NOMO-1 (cell line): ENCODE results near the gene ACSM6.
"Not testable (repeated sequence)": the region's sequence is repeated elsewhere in the genome, so short reads cannot be mapped to it uniquely, and the experiment has no call there.

Source experiments
- DNase-seq, 2 experiments: peaks; one replicate each; lab custom pipeline; 2025; ENCODE audit not compliant: unreplicated experiment in 2 of 2; lab: John Stamatoyannopoulos, UW

ACSM6 gene

DNA sequence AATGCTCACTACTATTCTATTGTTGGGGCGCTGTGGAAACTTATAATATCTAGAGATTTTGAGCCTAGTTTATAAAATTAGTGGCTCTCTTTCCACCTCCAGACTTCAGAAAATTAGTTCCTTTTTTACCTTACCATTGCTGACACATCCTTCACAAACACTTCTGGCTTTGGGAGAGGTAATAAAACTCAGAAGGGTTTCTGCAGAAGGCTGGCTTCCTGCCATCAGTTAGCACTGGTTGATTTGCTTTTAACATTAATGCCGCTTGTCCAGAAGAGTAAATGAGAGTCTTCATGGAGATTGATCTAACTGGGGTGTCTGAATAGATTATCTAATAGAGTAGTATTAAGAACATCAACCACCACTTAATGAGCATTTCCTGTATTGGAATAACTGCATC is 20.3 kb downstream of the ACSM6 start:
- DNase-seq, result no peak

DNA sequence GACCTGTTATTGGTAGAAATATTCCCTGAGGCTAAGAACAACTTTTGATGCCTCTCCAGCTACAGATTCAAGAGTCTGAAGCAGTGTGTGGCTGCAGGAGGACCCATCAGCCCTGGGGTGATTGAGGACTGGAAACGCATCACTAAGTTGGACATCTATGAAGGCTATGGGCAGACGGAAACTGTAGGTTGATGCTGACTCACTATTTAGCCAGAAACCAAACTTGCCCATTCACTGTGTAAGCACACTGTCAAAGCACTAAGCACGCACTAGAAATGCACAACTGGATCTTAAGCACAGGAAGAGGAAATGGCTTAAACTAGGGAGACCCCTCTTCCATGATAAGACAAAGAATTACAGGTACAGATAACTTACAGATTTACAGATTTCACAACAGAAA is 20.8 kb downstream of the ACSM6 start:
- DNase-seq, result no peak

- DNase-seq, result no peak
These were observed 23.4 kb downstream of the ACSM6 start for GRCh38 chr10:95217476-95217875.

GRCh38 chr10:95220539-95220938 is 26.5 kb downstream of the ACSM6 start:
- DNase-seq, result no peak

DNA sequence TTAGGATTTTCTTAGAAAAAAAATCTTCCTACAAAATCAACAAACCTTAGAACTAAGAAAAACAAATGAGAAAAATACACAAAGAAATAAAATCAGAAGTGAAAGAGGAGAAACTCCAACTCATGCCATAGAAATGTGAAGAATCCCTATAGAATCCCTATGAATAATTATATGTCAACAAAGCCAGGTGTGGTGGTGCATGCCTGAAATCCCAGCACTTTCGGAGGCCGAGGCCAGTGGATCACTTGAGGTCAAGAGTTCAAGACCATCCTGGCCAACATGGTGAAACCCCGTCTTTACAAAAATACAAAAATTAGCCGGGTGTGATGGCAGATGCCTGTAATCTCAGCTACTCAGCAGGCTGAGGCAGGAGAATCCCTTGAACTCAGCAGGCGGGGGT is 27.1 kb downstream of the ACSM6 start:
- DNase-seq, result no peak

DNA sequence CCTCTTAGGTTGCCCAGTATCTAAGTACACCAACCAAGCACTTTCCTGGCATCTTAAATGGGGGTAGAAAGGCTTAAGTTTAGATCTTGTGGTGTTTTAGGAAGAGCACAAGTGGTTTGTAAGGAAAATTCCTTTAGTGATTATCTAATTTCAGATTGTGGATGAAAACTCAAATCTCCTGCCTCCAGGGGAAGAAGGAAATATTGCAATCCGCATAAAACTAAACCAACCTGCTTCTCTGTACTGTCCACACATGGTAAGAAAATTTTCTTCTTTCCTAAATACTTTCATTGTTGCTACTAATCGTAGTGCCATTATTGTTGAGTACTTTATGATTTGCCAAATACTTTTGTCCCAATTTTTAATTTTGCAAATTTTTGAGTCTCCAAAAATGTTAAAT is 31.1 kb downstream of the ACSM6 start:
- DNase-seq, result no peak

DNA sequence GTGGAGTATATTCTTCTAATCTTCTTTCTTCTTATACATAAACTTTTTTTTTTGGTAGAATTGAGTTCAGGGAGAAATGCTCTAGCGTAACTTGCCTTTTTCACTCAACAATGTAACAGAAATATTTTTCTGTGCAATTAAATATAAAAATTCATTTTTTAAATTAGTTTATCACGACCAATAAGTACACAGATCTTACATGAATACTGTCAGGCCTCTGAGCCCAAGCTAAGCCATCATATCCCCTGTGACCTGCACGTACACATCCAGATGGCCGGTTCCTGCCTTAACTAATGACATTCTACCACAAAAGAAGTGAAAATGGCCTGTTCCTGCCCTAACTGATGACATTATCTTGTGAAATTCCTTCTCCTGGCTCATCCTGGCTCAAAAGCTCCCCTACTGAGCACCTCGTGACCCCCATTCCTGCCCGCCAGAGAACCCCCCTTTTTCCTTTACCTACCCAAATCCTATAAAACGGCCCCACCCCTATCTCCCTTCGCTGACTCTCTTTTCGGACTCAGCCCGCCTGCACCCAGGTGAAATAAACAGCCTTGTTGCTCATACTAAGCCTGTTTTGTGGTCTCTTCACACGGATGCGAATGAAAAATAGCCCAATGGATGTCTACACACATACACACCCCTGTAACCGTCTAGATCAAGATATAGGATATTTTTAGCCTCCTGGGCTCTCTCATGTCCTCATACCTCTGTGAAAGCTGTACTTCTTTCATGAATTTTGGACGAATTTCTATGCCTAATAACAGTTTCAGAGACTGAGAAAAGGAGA is 35.1 kb downstream of the ACSM6 start:
- DNase-seq, result not testable (repeated sequence)

- no peak for DNase-seq
These were observed 35.9 kb downstream of the ACSM6 start for GRCh38 chr10:95229724-95230627.

- DNase-seq, result not testable (repeated sequence)
These were observed 36.9 kb downstream of the ACSM6 start for GRCh38 chr10:95230677-95231586.

- DNase-seq, result no peak
These were observed 39.5 kb downstream of the ACSM6 start for GRCh38 chr10:95233377-95234034.

DNA sequence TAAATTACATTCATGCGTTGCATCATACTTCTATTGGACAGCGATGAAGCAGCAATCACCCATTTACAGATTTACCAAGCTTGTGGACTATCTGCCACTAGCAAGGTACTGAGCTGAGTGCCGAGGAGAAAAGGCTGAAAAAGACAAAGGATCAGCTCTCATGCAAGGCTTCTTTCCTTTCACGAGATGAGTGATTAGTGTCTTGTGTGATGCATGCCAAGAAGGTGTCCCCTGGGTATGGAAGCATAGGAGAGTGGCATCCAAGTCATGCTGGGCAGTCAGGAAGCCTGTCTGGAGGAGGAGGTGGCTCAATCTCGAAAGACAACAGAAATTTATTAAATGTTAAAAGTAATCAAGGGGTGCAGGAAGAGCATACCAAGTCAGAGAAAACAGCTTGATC is 40.9 kb downstream of the ACSM6 start:
- DNase-seq, result no peak

DNA sequence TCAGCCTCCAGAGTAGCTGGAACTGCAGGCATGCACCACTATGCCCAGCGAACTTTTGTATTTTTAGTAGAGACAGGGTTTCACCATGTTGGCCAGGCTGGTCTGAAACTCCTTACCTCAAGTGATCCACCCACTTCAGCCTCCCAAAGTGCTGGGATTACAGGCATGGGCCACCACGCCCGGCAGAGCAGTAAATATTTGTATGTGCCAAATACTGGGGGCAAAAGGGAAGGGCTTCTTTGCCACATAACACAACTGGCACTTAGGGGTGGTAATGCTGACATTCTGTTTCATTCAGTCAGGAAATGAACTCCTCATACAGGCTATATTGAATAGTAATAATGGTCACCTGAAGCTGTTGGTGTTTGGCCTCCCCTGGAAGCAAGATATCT is 41.6 kb downstream of the ACSM6 start:
- no peak for DNase-seq

DNA sequence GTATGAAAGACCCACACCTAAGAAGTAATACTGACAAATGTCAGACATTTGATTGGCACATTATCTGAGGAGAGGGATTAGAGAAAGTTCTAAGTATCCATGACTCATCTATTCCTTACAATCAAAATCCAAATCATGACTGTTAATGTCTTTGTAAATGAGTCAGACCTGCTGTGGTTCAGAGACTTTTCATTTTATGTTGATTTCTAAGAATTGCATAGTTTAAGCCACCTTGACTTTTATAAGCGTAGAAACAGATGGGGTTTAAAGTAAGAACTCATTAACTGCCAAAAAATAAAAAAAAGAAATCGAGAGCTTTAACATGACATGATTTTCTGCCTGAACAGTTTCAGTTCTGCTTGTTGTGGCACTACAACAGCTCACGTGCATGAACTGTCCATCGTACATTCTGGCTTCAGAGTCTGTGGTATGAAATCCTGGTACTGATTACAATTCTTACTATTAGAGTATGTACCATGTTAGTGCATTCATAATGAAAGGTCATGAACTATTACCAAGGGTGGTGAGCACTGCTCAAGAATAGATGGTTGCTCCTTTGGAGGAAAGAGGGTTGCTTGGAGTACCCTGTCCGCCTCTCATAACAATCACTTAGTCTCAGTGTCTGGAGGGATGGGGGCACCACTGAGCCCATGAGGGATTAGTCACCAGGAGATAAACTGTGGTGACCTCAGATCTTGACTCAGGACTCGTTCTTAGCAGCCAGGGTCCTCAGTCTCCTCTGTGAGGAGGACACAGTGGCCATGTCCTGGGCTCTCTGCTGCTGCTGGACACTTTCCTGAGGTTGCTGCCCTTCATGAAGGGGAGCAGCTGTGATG is 42.2 kb downstream of the ACSM6 start:
- DNase-seq, result peak; percentile 30 to 64

- no peak for DNase-seq
These were observed 43.5 kb downstream of the ACSM6 start for GRCh38 chr10:95237376-95238170.

GRCh38 chr10:95240096-95240495 is 46.1 kb downstream of the ACSM6 start:
- DNase-seq, result not testable (repeated sequence)

- no peak for DNase-seq
These were observed 46.8 kb downstream of the ACSM6 start for GRCh38 chr10:95240811-95241210.

DNA sequence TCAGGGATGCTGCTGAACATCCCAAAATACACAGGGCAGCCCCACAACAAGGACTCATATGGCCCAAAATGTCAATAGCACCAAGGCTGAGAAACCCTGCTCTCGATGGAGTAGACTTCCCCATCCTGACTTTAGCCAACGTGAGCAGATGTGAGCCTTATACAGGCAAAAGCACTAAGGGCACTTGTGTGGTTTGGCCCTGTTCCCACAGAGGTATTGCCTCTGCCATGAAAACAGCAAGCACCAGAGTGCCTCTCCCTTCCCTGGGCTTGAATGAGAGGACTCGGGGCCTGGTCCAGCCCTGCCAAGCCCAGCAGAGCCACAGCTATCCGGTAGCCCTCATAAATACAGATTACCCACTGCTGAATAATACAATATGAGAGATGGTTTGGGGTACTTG is 47.5 kb downstream of the ACSM6 start:
- DNase-seq, result no peak

- no peak for DNase-seq
These were observed 48.7 kb downstream of the ACSM6 start for GRCh38 chr10:95242581-95243317.
